GM12874 (cell line): Measurements from ENCODE around the gene PTPRR.

Experiments
- CTCF ChIP-seq: IDR thresholded peaks from 2 replicates; pipeline ENCODE4 v1.5.1; 2011; ENCODE audit warnings: low read depth, mild to moderate bottlenecking, control low read depth, low read length, moderate library complexity; ENCODE audit not compliant: insufficient read depth

PTPRR gene

GRCh38 chr12:70852416-70853150, 68.0 kb downstream of the PTPRR start:
- no peak for TF ChIP-seq CTCF

- TF ChIP-seq CTCF: no peak
Measured at GRCh38 chr12:70849265-70849960, 71.1 kb downstream of the PTPRR start.

GRCh38 chr12:70847871-70848270, 72.7 kb downstream of the PTPRR start:
- no peak for TF ChIP-seq CTCF

GRCh38 chr12:70845268-70845667, 75.3 kb downstream of the PTPRR start:
- no peak for TF ChIP-seq CTCF

GRCh38 chr12:70843363-70843762, 77.2 kb downstream of the PTPRR start:
- TF ChIP-seq CTCF: no peak

GRCh38 chr12:70842942-70843341, 77.6 kb downstream of the PTPRR start:
- no peak for TF ChIP-seq CTCF

GRCh38 chr12:70842136-70842535, 78.4 kb downstream of the PTPRR start:
- no peak for TF ChIP-seq CTCF
